Left ventricle myocardium inferior (tissue), 1 donor: Measurements from ENCODE around the gene TMEM235. TPM values are rescaled to one million over a fixed set of nuclear protein-coding genes. Genes with fewer than 3 reads are reported as not detected.

Source experiments
- DNase-seq: peaks from one replicate; pipeline ENCODE4 v3.0.0-alpha.2; 2020
- H3K27ac ChIP-seq: fragments of 200-600 bp; replicated peaks from 2 replicates; pipeline ENCODE4 v1.8.0; 2021
- H3K27me3 ChIP-seq: fragments of 200-600 bp; 2 replicates; pipeline ENCODE4 v1.8.0; 2021; ENCODE audit warnings: low read depth
- H3K36me3 ChIP-seq: fragments of 200-600 bp; 2 replicates; pipeline ENCODE4 v1.8.0; 2021
- H3K4me1 ChIP-seq: fragments of 200-600 bp; 2 replicates; pipeline ENCODE4 v1.8.0; 2021
- H3K4me3 ChIP-seq: fragments of 200-600 bp; 2 replicates; pipeline ENCODE4 v1.8.0; 2021; ENCODE audit warnings: mild to moderate bottlenecking, moderate library complexity
- H3K9me3 ChIP-seq: fragments of 200-600 bp; replicated peaks from 2 replicates; pipeline ENCODE4 v1.8.0; 2021
- CTCF ChIP-seq: fragments of 200-600 bp; IDR thresholded peaks from 2 replicates; pipeline ENCODE4 v1.8.0; 2021; ENCODE audit warnings: antibody characterized with exemption, mild to moderate bottlenecking, borderline replicate concordance
- intact Hi-C: fragments of 100-400 bp; cut with micrococcal nuclease; formaldehyde crosslinking; loops from one replicate; pipeline ENCODE4 v1.11.0; 2022
- total RNA-seq: library from RNA; stranded (reverse); fragmentation: NEBNext Ultra II Directional; extraction: Animal tissue kit (Norgen Biotek cat#: 25700); gene quantifications from one replicate; pipeline ENCODE4 v1.2.1, GENCODE V29; 2021
- donor health status: DM: no; HTN: yes; CAD: no; lungs with severe emphysema.

Gene TMEM235
- total RNA-seq, 1 donor from 2014 or later: not detected

GRCh38 chr17:78202666-78203065 is 28.8 kb upstream of the TMEM235 start:
- no peaks in the 10 kb centered on the region for H3K9me3 ChIP-seq
- intact Hi-C loops: no loop called here
- H3K36me3 ChIP-seq: peaks cover 21% of the 10 kb centered on the region
- peak overlapping the region; percentile 17 for H3K4me3 ChIP-seq
- H3K27me3 ChIP-seq: no peaks in the 10 kb centered on the region
- no peak for TF ChIP-seq CTCF
- DNase-seq: no peak
- peaks cover 4% of the 10 kb centered on the region for H3K4me1 ChIP-seq
- H3K27ac ChIP-seq: peak overlapping the region; percentile 68

- intact Hi-C loops: no loop called here
- Histone ChIP-seq H3K9me3 (no peaks in the 10 kb centered on the region), H3K36me3 (peaks cover 15% of the 10 kb centered on the region), H3K27me3 (no peaks in the 10 kb centered on the region), H3K27ac (no peak overlapping the region), H3K4me3 (no peak overlapping the region), H3K4me1 (peaks cover 4% of the 10 kb centered on the region)
- no peak for DNase-seq
- no peak for TF ChIP-seq CTCF
Observed at GRCh38 chr17:78204387-78205123, 26.9 kb upstream of the TMEM235 start.

GRCh38 chr17:78205124-78205775 is 26.2 kb upstream of the TMEM235 start:
- no peak overlapping the region for H3K27ac ChIP-seq
- H3K27me3 ChIP-seq: no peaks in the 10 kb centered on the region
- no peak for DNase-seq
- intact Hi-C loops: no loop called here
- H3K4me3 ChIP-seq: no peak overlapping the region
- peaks cover 4% of the 10 kb centered on the region for H3K4me1 ChIP-seq
- no peaks in the 10 kb centered on the region for H3K9me3 ChIP-seq
- no peak for TF ChIP-seq CTCF
- H3K36me3 ChIP-seq: peaks cover 15% of the 10 kb centered on the region

GRCh38 chr17:78206298-78206697 is 25.1 kb upstream of the TMEM235 start:
- Histone ChIP-seq H3K4me1 (peaks cover 4% of the 10 kb centered on the region), H3K36me3 (peaks cover 15% of the 10 kb centered on the region), H3K27ac (peak overlapping the region; percentile 35)

GRCh38 chr17:78208486-78208885 is 22.9 kb upstream of the TMEM235 start:
- no peak overlapping the region for H3K27ac ChIP-seq
- H3K4me3 ChIP-seq: no peak overlapping the region
- no peaks in the 10 kb centered on the region for H3K9me3 ChIP-seq
- intact Hi-C loops: no loop called here
- no peaks in the 10 kb centered on the region for H3K4me1 ChIP-seq
- no peaks in the 10 kb centered on the region for H3K27me3 ChIP-seq
- peaks cover 7% of the 10 kb centered on the region for H3K36me3 ChIP-seq
- no peak for TF ChIP-seq CTCF
- DNase-seq: no peak

More at GRCh38 chr17:78206298-78206697, 25.1 kb upstream of the TMEM235 start:
- intact Hi-C loops: no loop called here
- no peak for TF ChIP-seq CTCF
- Histone ChIP-seq H3K4me3 (no peak overlapping the region), H3K9me3 (no peaks in the 10 kb centered on the region), H3K27me3 (no peaks in the 10 kb centered on the region)
- DNase-seq: no peak
